Coronary artery (tissue), 2 donors: ENCODE results near the gene CLCN4.

ENCODE experiments used
- DNase-seq: peaks from one replicate; pipeline ENCODE4 v3.0.0-alpha.2; 2017; ENCODE audit warnings: low spot score
- H3K27ac ChIP-seq, 2 donors: fragments of 200-600 bp; sonication (generic); one replicate each; pipeline ENCODE4 v1.5.1; 2016 to 2019
- H3K4me3 ChIP-seq: fragments of 200-600 bp; sonication (generic); 2 replicates; pipeline ENCODE4 v1.5.1; 2016; ENCODE audit warnings: mild to moderate bottlenecking, moderate library complexity
- TF ChIP-seq, protein P1 (sequence below): fragments of 200-600 bp; sonication (generic); IDR thresholded peaks from one replicate; pipeline ENCODE4 v1.5.1; 2019; ENCODE audit warnings: antibody characterized with exemption

Gene CLCN4

DNA sequence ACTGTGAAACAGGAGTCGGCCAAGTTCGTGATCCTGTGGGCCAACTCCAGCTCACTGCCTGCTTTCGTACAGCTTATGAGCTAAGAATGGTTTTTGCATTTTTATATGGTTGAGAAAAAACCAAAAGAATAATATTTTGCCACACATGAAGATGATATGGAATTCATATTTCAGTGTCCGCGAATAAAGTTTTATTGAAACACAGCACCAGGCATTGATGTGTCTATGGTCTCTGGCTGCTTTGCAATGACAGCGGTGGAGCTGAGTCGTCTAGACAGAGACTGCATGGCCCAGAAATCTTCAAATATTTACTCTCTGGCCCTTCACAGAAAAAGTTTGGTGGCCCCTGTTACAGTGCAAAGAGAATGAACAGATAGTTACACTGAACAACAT lies 20.2 kb downstream of the CLCN4 start:
- TF ChIP-seq, protein P1, sequence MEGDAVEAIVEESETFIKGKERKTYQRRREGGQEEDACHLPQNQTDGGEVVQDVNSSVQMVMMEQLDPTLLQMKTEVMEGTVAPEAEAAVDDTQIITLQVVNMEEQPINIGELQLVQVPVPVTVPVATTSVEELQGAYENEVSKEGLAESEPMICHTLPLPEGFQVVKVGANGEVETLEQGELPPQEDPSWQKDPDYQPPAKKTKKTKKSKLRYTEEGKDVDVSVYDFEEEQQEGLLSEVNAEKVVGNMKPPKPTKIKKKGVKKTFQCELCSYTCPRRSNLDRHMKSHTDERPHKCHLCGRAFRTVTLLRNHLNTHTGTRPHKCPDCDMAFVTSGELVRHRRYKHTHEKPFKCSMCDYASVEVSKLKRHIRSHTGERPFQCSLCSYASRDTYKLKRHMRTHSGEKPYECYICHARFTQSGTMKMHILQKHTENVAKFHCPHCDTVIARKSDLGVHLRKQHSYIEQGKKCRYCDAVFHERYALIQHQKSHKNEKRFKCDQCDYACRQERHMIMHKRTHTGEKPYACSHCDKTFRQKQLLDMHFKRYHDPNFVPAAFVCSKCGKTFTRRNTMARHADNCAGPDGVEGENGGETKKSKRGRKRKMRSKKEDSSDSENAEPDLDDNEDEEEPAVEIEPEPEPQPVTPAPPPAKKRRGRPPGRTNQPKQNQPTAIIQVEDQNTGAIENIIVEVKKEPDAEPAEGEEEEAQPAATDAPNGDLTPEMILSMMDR, result no peak
- Histone ChIP-seq H3K4me3 (no peak overlapping the region), H3K27ac (no peak overlapping the region)
- no peak for DNase-seq

DNA sequence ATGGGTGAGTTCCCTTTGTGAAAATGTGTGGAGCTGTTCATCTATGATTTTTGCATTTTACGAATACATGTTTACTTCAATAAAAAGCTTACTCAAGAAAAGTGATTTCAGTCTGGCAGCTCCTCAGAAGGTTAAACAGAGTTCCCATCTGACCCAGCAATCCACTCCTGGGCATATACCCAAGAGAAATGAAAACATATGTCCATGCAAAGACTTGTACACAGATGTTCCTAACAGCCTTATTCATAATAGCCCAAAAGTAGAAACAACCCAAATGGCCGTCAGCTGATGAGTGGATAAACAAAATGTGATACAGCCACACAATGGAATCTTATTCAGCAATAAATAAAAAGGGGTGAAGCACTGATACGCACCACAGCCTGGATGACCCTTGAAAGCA lies 20.8 kb downstream of the CLCN4 start:
- TF ChIP-seq, protein P1, result no peak
- no peak for DNase-seq
- H3K27ac ChIP-seq, result no peak overlapping the region
- H3K4me3 ChIP-seq, result no peak overlapping the region

DNA sequence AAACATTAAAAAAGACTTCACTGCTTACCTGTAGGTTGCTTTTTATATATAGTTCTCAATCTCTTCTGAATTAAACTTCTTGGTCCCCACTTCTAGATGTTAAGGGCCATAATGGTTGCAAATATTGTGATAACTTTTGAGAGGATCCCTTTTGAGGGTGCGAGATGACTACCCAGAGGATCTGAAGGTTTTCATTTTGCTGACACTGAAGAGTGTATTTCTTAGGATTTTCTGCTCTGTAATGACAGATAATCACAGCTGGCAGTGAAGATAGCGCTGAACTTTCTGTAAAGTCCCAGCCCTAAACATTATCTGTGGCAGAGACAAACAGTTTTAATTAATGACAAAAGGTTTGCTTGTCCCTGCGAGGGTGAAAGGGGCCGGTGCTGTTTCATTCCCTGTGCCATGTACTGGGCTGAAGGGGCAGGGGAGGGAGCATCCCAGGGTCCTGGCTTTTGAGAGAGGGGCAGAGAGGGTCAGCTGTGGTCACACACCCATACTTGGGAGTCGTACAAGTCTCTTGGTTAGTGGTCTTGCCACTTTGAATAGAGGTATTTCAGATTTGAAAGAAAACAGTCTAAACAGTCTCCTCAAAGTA lies 22.2 kb downstream of the CLCN4 start:
- TF ChIP-seq, protein P1, result no peak
- Histone ChIP-seq H3K4me3 (no peak overlapping the region), H3K27ac (no peak overlapping the region)
- DNase-seq, result no peak

DNA sequence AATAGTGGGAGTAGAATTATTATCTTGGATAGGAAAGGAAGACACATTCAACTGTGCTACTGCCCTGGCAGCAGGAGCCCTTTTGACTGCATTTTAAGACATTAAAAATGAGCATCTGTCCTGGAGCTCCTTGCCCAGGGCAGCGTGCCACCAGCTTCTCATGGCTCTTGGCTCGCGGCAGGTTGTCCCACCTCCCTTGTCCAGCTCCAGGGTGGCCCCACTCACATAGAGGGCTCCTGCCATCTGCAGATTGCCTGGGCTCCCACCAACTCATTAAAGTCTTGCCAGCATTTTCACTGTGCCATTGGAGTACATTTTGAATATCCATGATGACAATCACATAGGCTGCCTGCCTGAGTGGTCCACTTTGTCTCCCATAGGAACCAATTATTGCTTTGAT lies 27.0 kb downstream of the CLCN4 start:
- no peak for DNase-seq
- no peak overlapping the region for H3K27ac ChIP-seq
- no peak overlapping the region for H3K4me3 ChIP-seq
- TF ChIP-seq, protein P1, result no peak

DNA sequence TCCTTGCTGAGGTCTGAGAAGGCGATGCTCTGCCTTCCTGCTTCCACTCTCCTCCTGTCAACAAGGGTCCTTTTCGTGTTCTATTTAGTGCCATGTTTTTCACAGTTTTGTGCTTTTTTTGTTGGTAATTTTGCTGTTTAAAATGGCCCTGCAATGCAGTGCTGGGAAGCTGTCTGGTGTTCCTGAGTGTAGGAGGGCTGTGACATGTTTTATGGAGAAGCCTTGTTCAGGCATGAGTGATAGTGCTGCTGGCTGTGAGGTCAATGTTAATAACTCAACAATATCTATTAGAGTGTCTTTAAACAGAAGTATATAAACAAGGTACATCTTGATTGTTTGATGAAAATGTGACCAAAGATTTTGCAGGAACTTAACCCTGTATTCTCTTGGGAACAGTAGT lies 27.6 kb downstream of the CLCN4 start:
- Histone ChIP-seq H3K27ac (no peak overlapping the region), H3K4me3 (no peak overlapping the region)
- TF ChIP-seq, protein P1, result no peak
- DNase-seq, result no peak

DNA sequence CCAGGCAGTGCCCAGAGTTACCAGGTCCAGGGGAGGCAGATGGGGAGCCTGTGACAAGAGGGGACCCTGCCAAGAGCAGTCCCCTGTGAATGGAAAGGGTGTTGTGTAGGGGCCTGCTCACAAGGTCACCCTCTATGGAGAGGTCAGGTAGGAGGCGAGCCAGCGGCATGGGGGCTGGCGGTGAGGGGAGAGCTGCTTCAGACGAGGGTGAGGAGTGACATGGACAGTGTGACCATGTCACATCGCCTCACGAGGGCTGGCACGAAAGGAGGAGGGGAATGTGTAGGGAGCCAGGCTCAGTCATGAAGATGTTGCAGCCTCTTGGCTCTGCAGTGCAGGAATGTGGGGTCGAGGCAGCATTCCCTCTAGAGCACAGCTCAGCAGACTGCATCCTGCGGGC lies 29.6 kb downstream of the CLCN4 start:
- Histone ChIP-seq H3K27ac (no peak overlapping the region), H3K4me3 (no peak overlapping the region)
- no peak for DNase-seq
- TF ChIP-seq, protein P1, result no peak

DNA sequence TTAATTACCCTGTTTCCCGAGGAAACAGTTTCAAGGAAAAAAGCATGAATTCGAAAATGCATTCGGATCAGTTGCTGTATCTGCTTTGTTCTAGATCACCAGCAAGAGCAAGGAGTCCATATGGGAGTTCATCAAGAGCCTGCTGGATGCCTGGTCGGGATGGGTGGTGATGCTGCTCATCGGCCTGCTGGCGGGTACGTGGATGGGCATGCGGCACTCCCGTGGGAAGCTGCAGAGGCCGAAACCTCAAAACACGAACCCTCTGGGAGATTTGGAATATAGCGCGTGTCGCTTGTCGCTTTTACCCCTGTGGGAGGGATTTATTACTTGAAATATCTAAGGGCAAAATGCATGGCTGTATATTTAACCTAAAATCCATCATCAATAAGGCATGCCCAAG lies 30.6 kb downstream of the CLCN4 start:
- TF ChIP-seq, protein P1, result no peak
- Histone ChIP-seq H3K4me3 (no peak overlapping the region), H3K27ac (no peak overlapping the region)
- DNase-seq, result no peak
